GM18858 (cell line): Measurements from ENCODE around the gene S100A8.
"Not testable (repeated sequence)": the region's sequence is repeated elsewhere in the genome, so short reads cannot be mapped to it uniquely, and the experiment has no call there.

Source experiments
- ATAC-seq: cut with Tn5 transposase; IDR thresholded peaks from one replicate; pipeline ENCODE4 v1.9.1; 2021; ENCODE audit not compliant: unreplicated experiment

Gene S100A8

GRCh38 chr1:153348511-153349362, 42.1 kb downstream of the S100A8 start, which contains the start of gene PGLYRP4:
PGLYRP4 (minus strand) TSS chr1:153348841; CDS start chr1:153347932, 909 bp downstream.
- no peak for ATAC-seq

DNA sequence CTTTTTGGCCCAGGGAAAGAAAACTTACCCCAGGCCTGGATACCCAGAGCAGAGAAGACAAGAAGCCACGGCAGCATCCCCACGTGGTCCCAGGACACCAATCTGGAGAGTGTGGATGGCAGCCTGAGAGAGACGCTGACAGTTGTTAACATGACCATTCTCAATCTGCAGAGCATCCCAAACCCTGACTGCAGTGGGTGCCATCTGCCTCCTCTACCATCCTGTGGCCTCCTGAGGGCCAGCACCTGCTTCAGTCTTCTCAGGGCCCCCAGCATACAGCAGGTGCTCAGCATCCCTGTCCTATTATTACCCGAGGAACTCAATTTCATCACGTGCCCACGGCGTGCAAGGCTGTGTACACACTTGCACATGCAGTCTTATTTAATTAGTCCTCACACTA, 43.0 kb downstream of the S100A8 start:
- ATAC-seq: no peak

DNA sequence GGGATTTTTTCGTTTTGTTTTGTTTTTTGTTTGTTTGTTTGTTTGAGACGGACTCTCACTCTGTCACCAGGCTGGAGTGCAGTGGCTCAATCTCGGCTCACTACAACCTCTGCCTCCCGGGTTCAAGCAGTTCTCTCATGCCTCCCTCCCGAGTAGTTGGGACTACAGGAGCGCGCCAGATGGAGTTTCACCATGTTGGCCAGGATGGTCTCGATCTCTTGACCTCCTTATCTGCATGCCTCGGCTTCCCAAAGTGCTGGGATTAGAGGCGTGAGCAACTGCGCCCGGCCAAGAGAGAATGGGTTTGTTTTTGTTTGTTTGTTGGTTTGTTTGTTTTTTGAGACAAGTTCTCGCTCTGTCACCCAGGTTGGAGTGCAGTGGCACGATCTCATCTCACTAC, 43.8 kb downstream of the S100A8 start:
- ATAC-seq: not testable (repeated sequence)

- ATAC-seq: no peak
Observed at GRCh38 chr1:153346077-153346723, 44.7 kb downstream of the S100A8 start.

- no peak for ATAC-seq
Observed at GRCh38 chr1:153345187-153346076, 45.4 kb downstream of the S100A8 start.

DNA sequence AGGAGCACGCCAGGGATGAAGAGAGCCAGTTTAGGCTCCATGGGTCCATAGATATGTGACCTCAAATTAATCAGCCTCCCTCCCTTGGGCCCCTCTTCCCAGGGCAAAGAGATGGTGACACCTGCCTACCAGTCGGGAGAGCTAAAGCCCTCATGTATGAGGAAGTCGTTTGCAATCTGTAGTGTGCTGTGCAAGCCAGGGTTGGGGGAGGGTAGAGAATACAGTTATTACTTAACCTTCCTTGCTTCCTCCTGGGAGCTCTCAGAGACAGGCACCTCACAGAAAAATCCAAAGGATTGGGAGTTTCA, 46.2 kb downstream of the S100A8 start:
- ATAC-seq: no peak

DNA sequence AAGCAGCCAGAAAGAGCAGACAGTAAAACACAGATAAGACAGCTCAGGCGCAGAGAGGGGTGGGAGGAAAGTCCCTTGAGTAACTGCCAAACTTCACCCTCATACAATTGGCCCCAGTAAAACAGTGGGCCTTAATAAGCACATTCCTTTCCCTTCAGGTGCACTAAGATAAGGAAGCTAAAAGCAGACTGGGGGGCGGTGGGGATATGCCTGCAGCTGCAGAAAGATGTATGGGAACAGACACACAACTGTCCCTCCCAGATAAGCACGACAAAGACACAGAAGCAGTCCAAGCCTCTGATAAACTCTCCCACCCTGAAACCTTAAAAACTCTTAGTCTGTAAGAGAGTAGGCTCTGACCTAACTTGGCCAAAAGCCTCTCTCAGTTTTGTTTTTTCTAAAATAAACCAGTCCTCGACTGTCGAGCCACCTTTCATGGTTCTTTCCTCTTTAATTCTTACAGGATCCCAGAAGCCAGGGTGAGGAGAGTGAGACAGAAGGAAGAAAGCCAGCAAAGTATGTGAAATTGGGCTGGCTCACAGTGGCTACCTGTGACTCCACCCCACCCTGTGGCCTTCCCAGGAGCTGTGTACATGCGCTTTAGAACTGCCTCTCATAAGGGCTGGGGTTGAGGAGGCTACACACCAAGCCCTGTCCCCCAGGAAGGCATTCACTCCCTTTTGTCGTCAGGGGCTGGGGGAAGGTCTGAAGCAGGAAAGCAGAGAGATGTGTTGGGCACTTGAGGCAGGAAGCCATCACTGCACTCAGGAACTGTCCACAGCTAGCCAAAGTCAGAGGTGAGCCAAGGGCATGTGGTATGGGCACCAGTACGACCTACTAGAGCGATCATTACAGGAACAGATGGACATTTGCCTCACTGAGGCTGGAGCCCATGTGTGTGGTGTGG, 46.8 kb downstream of the S100A8 start:
- no peak for ATAC-seq

DNA sequence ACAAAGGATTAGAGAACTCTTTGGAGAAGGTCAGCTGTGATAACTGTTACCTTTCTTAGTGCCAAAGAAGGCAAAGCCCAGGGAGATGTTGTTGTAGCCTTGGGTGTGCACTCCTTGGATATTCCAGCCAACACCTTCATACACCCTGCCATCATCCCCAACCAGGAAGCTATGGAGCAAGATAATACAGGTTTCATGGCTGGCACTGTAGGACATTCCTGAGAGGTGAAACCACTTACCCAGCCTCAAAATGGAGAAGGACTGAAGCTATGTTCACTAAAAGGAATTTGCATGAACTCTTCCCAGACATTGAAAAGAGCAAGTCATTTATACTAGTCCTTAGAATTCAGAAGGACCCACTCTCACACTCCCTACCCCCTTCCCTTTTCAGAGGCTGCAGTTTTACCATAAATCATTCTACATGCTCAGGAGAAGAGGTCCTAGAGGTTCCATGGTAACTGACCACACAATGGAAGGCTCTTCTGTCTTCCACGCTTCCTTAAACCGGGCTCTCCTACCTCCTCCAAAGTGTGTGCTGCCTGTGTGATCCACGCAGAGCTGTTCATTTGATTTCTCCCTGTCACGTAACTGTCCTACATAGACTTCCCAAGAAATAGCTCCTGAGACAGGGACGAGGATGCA, 47.7 kb downstream of the S100A8 start:
- no peak for ATAC-seq

DNA sequence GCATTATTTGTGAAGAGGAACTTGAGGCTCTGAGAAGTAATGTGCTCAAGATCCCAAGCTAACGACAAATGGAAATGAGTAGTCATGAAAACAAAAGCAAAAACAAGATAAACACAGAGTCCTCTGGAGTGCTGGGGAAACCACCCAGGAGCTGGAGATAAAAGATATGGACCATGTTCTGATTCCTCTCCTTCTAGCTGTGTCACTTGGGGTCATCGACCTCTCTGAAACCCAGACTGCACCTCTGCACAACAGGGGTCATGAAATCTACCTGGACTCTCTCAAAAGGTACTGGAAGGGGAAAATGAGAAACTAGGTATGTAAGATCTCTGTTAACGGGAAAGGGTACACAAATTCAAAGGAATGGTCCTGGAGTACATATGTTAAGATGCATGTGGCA, 48.7 kb downstream of the S100A8 start:
- no peak for ATAC-seq

DNA sequence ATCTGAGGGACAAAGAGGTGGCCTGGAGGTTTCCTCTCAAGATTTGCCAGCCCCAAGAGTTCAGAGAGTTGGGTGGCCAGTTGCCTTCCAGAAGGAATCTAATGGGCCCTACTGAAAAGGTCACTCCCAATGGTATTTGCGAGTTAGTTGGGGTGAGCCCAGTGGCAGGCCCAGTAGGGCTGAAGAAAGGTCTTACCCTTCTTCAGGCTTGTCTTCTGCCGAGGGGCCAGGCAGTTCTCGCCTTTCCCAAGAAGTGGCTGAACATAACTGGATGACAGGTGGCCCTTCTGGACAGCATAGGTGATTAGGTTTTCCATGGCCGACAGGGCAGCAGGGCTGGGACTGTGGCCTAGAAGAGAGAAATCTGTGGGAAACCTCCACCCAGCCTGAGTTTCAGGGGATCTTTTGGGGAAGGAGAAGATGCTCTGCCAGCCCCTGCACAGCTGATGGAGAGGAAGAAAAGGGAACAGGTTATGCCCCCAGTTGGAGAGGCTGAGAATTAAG, 49.4 kb downstream of the S100A8 start:
- no peak for ATAC-seq

DNA sequence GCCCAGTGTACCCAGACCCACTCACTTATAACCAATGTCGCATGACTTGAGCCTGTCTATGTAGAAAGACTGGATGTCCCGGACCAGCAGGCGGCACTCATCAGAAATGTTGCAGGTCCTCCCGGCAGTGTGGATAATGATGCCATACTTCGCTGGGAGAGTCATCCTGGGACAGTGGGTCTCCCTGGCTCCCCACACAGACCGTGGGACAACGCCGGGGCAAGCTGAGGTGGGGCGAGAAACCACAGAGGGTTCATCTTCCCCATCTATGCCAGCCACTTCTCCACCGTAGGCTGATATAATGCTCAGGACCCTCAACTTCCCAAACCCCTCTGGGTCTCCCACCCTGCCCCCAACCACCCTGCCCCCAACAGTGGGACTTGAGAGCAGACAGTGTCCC, 50.5 kb downstream of the S100A8 start:
- ATAC-seq: no peak
